T47D (cell line): ENCODE data around the gene ARHGEF39.
A peak's percentile ranks its signal among the peaks of the same experiment; 100 is the strongest.

ENCODE experiments used
- DNase-seq, 2 experiments: peaks; one replicate each; pipeline versions ENCODE4 v3.0.0 to v3.0.0-alpha.2; 2011 to 2012; ENCODE audit warnings: low read depth in 1 of 2, low spot score in 1 of 2
- JUND ChIP-seq: IDR thresholded peaks from 2 replicates; pipeline ENCODE4 v1.6.1; 2012; ENCODE audit warnings: low read depth
- in situ Hi-C: cut with HindIII; loops from 2 replicates; pipeline ENCODE4 v1.10.0; 2016; ENCODE audit warnings: low sequenced_read_pairs, low pct_unique_long_range_greater_than_20kb

The ARHGEF39 gene

DNA sequence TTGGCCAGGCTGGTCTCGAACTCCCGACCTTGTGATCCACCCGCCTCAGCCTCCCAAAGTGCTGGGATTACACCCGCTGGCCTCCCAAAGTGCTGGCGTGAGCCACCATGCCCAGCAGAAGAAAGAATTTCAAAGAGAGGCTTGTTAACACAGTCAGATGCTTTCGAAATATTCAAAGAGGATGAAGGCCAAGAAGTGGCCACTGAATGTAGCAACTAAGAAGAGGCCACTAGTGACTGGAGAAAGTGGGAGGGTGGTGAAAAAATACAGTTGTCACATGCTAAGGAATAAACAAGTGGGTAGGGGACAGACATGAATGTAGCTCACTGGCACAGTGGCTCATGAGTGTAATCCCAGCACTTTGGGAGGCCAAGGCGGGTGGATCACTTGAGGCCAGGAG is 37.7 kb upstream of the ARHGEF39 start:
- TF ChIP-seq JUND, result no peak
- no peak for DNase-seq
- in situ Hi-C loops, result no loop called here

- no peak for TF ChIP-seq JUND
- in situ Hi-C loops, result no loop called here
- DNase-seq, result no peak
Observed at GRCh38 chr9:35700942-35701341, 35.9 kb upstream of the ARHGEF39 start.

- no peak for TF ChIP-seq JUND
- in situ Hi-C loops, result no loop called here
- no peak for DNase-seq
Observed at GRCh38 chr9:35700031-35700430, 35.0 kb upstream of the ARHGEF39 start.

- no peak for TF ChIP-seq JUND
- in situ Hi-C loops, result no loop called here
- DNase-seq, result no peak
Observed at GRCh38 chr9:35698231-35698630, 33.2 kb upstream of the ARHGEF39 start.

- in situ Hi-C loops, result no loop called here
- DNase-seq, result no peak
- TF ChIP-seq JUND, result no peak
Observed at GRCh38 chr9:35697486-35697885, 32.5 kb upstream of the ARHGEF39 start.

DNA sequence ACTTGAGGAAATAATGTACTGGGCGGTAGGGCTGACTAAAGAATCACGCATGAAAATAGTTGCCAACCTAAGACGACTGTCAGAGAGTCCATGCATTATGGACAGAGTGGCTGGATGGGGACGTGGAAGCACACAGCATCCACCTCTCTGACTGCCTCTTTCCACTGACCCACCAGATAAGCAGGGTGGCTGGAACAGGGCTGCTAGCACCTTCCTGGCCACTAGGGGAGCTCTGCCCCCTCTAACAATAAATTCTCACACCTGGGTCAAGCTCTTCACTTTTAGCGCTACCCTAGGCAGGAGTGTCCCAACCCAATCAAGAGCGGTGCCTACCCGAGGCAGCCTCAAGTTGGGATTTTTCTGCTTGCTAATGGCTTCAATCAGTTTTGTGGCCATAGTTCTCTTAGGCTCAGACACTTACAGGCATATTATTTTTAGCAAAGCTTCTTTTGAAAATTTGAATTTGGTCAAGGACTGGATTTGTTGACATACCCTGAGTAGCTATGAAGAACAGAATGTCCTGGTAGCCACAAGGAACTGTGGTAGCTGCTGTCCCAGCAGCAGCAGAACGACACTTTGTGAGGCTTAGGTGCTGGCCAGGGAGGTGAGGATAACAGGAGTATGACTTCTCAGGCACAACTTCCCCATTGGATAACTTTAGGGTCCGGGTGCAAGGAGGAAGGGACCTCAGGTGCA is 31.7 kb upstream of the ARHGEF39 start:
- peak; percentile 39 to 63 for DNase-seq
- in situ Hi-C loops, result no loop called here
- no peak for TF ChIP-seq JUND

DNA sequence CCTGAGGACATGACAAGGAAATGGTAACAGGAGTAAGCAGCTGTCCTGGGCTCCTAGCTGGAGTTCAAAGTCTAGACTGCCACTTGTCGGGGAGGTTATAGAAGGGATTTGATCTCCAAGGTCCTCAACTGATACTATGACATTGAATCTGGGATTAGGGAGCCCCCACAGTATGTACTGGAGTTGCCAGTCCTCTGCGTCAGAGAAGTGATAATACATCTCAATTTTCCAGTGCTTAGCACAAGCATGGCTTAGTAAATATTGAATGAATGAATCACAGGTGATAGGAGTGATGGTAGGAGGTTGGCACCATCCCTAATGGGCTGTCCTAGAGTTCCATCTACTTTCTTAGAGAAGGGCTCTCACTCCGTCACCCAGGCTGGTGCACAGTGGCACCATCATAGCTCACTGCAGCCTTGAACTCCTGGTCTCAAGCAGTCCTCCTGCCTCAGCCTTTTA is 31.0 kb upstream of the ARHGEF39 start:
- in situ Hi-C loops, result no loop called here
- no peak for DNase-seq
- no peak for TF ChIP-seq JUND

GRCh38 chr9:35691757-35692301 is 26.8 kb upstream of the ARHGEF39 start:
- DNase-seq, result no peak
- TF ChIP-seq JUND, result no peak
- in situ Hi-C loops, result no loop called here

DNA sequence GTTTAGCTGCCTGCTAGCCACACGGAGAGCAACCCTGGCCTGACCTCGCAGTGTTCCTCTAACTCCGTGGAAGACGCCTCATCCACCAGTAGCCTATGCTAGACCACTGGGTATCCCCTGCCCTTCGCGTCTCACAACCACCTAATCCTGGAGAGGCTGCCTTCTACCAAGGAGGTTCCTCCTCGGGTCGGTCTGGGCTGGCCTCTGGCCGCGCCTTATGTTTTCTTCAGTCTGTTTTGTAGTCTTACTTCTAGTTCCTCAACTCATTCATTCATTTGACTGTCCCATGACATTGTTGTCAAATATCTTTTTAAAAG is 26.3 kb upstream of the ARHGEF39 start:
- no peak for DNase-seq
- in situ Hi-C loops, result no loop called here
- no peak for TF ChIP-seq JUND

GRCh38 chr9:35690614-35691333 is 25.8 kb upstream of the ARHGEF39 start:
- TF ChIP-seq JUND, result no peak
- in situ Hi-C loops, result no loop called here
- DNase-seq, result peak; percentile 26 to 54

- no peak for DNase-seq
- in situ Hi-C loops, result no loop called here
- no peak for TF ChIP-seq JUND
Observed at GRCh38 chr9:35690294-35690613, 25.3 kb upstream of the ARHGEF39 start.

DNA sequence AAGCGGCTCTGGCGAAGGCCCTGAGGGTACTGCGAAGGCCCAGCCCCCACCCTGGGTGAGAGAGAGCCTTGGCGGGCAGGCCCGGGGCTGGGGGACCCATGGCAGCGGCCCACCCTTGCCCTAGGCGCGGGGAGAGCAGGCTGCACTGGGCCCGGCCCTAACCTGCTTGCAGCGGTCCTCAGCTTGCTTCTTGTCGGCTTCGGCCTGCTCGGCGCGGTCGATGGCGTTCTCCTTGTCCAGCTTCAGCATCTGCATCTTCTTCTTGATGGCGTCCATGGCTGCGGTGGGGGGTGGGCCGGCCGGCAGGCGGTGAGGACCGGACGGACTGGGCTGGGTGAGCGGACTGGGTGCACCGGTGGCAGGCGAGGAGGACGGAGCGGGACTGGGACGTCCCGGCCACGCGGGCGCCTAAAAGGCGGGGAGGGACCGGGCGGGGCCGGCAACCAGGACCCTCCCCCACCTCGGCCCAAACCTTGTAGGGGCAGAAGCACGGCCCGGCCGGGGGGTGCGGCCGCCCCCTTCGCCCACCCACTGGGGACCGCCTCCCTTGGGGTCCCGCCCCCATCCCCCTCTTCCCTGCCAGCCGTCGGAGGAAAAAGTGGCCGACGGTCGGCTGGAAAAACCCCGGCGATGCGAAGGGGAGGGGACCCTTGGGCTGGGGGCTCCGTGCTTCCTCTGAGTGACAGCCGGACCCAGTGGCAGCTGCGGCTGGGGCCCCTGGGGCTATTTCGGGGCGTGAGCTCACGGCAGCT is 24.7 kb upstream of the ARHGEF39 start, which contains the start of gene TPM2:
TSS of gene TPM2 (minus strand) at position 384 of the 752 bp plus-strand sequence. CDS start at position 276, 108 bp downstream.
- no peak for TF ChIP-seq JUND
- no peak for DNase-seq
- in situ Hi-C loops, result no loop called here
